ENCODE results near the gene ROR2. TPM values are rescaled to one million over a fixed set of nuclear protein-coding genes. Genes with fewer than 3 reads are reported as not detected.

ROR2 gene
- total RNA-seq = 26.4 and 31.5 TPM in 2 replicates

GRCh38 chr9:91949946-91950664, at the start of gene ROR2:
Gene ROR2, minus strand, starts transcription at chr9:91950228.

Small RNAs within 50 kb of the gene (small RNA-seq; reads per million reads assigned to genes)
- not detected for gene MIR3910-1

Other genes starting within 250 kb of the ROR2 start
- gene SPTLC1, start 165.2 kb upstream of the ROR2 start, total RNA-seq = 98.5 and 110 TPM in 2 replicates